ENCODE results near the gene MCTS1. TPM values are rescaled to one million over a fixed set of nuclear protein-coding genes. Genes with fewer than 3 reads are reported as not detected.

The MCTS1 gene
- total RNA-seq: 32.2 TPM

GRCh38 chrX:120603707-120604360 is at the start of gene MCTS1:
TSS of gene MCTS1 (plus strand) at chrX:120604101. CDS start at chrX:120604237, 136 bp downstream.

GRCh38 chrX:120560842-120561633 is 42.9 kb upstream of the MCTS1 start, which contains the start of gene CUL4B:
TSS of gene CUL4B (minus strand) at chrX:120560962. CDS start at chrX:120560638, 324 bp downstream.

GRCh38 chrX:120629667-120630537 is 26.0 kb downstream of the MCTS1 start, which contains the start of gene C1GALT1C1:
TSS of gene C1GALT1C1 (minus strand) at chrX:120630054. CDS start at chrX:120627166, 2,888 bp downstream.

Other genes starting within 250 kb of the MCTS1 start
- gene ATP1B4, start 242.0 kb upstream of the MCTS1 start, total RNA-seq: not detected
- gene LAMP2, start 134.8 kb upstream of the MCTS1 start, total RNA-seq: 51.6 TPM
- 53.8 TPM for gene CUL4B, start 43.1 kb upstream of the MCTS1 start, total RNA-seq
- 15.7 TPM for gene C1GALT1C1, start 26.0 kb downstream of the MCTS1 start, total RNA-seq